Hematopoietic multipotent progenitor cell treated with erythropoietin and hydrocortisone succinate and interleukin-3 and kit ligand, for 6 days (in vitro differentiated cells): ENCODE data around the gene INTU.
A peak's percentile ranks its signal among the peaks of the same experiment; 100 is the strongest.
"Not testable (repeated sequence)": the region's sequence is repeated elsewhere in the genome, so short reads cannot be mapped to it uniquely, and the experiment has no call there.

Source experiments
- DNase-seq: peaks from one replicate; pipeline ENCODE4 v3.0.0-alpha.2; 2015

The INTU gene

DNA sequence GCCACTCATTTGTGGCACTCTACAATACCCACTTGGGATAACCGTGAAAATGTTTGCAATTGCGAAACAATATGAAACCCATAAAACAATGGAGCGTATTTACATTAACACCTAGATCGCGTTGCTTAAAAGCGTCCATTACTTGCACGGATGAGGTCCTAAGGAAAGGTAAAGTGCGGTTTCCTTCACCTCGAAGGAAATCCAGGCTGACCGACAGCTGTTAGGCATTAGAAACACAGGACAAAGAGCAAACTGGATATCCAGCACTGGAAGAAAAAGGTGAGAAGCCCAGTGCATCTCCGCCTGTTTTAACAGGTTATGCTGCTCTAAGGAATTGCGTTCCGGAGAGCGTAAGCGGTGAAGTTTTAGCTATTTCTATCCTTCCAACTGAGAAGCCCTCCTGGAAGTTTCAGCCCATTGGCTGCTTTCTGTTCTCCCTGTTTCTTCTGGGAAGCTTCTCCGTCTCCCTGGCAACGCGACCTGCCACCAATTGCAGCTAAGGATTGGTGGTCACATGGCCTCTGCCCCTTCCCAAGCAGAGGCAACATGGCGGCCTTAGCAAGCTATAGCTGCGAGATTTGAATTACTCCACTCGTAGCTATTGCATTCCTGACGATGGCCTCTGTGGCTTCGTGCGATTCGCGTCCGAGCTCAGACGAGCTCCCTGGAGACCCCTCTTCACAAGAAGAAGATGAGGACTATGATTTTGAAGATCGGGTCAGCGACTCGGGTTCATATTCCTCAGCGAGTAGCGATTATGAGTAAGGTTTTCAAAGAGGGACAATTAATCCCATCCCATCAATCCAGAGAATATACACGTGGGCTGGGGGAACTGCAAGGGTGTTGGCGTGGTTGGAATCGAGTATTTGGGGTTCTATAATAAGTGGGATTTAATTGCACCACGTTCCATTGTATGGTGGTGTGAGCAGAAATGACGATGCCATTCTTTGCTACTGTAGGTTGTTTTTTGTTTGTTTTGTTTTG lies at the start of gene INTU:
Gene INTU, plus strand, starts transcription at position 538 of the 984 bp plus-strand sequence. Its CDS starts 78 bp downstream, at position 616.
- DNase-seq, result peak; percentile 95

GRCh38 chr4:127586496-127586895 lies 46.3 kb upstream of the INTU start:
- not testable (repeated sequence) for DNase-seq

GRCh38 chr4:127586922-127587571 lies 45.7 kb upstream of the INTU start:
- peak; percentile 66 for DNase-seq

GRCh38 chr4:127589153-127589552 lies 43.6 kb upstream of the INTU start:
- not testable (repeated sequence) for DNase-seq

- no peak for DNase-seq
Observed at GRCh38 chr4:127598656-127599055, 34.1 kb upstream of the INTU start.

DNA sequence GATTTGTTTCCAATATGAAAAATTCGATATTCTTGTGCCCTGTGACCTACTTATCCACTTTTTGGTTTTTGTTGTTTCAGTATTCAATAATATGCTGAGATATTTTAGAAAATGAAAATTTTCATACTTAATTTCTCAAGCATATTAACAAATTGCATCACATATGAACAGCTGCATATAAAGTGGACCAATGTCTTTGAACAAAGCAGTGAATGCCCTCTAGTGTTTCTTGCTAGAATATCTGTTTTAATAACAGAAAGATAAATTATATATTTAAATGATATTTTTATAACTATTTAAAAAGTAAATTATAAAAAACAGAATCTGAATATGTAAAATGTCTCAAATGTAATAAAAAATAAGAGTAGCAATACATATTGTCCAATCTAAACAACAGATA lies 31.7 kb upstream of the INTU start:
- peak; percentile 38 for DNase-seq

GRCh38 chr4:127604949-127605709 lies 27.6 kb upstream of the INTU start:
- DNase-seq, result peak; percentile 73

DNA sequence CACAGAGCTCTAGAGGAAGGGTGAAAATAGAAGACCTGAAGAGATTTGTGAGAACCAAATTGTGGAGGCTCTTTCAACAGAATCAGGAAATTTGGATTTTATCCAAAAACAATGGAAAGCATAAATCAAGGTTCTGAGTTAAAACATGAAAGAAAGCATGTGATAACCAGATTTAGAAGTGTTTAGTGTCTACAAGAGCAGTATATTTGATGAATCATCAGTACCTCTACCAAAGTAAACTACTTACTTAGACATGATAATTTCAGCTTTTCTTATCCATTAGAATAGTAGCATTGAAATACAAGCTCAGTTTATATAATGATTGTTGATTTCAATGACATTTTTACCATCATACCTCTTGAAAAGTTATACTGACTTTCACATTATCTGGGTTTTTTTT lies 25.9 kb upstream of the INTU start:
- no peak for DNase-seq

- DNase-seq, result no peak
Observed at GRCh38 chr4:127609484-127609883, 23.3 kb upstream of the INTU start.

GRCh38 chr4:127610488-127610887 lies 22.3 kb upstream of the INTU start:
- no peak for DNase-seq

DNA sequence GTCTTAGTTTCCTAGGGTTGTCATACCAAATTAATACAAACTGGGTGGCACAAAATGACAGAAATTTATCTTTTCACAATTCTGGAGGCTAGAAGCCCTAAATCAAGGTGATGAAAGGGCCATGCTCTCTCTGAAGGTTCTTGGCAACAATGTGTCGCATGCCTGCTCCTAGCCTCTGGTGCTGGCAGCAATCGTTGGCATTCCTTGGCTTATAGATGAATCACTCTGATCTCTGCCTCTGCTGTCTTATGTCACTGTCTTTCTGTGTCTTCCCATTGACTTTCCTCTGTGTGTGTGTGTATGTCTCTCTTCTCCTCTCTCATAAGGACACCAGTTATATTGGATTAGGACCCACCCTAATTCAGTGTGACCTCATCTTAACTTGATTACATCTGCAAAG lies 15.9 kb upstream of the INTU start:
- no peak for DNase-seq

DNA sequence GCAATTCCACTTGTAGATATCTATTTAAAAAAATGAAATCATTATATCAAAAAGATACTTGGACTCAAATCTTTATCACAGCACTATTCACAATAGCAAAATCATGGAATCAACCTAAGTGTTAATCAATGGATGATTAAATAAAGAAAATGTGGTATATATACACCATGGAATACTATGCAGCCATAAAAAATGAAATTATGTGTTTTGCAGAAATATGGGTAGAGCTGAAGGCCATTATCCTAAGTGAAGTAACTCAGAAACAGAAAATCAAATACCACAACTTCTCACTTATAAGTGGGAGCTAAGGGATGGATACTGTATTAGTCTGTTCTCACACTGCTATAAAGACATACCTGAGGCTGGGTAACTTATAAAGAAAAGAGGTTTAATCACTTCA lies 14.3 kb upstream of the INTU start:
- no peak for DNase-seq

DNA sequence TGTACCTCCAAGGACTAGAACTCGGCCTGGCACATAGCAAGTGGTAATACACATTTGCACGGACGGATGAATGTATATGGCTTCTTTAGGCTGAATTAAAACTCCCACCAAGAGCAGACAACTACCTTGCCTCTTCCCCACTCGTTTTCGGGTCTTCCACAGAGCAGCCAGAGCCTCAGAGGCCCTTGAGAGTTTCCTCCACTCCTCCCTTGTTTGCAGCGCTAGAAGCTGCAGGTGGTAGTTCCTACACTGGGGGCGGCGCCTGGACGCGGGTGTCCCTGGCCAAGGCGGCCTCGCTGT lies 10.2 kb upstream of the INTU start:
- no peak for DNase-seq

DNA sequence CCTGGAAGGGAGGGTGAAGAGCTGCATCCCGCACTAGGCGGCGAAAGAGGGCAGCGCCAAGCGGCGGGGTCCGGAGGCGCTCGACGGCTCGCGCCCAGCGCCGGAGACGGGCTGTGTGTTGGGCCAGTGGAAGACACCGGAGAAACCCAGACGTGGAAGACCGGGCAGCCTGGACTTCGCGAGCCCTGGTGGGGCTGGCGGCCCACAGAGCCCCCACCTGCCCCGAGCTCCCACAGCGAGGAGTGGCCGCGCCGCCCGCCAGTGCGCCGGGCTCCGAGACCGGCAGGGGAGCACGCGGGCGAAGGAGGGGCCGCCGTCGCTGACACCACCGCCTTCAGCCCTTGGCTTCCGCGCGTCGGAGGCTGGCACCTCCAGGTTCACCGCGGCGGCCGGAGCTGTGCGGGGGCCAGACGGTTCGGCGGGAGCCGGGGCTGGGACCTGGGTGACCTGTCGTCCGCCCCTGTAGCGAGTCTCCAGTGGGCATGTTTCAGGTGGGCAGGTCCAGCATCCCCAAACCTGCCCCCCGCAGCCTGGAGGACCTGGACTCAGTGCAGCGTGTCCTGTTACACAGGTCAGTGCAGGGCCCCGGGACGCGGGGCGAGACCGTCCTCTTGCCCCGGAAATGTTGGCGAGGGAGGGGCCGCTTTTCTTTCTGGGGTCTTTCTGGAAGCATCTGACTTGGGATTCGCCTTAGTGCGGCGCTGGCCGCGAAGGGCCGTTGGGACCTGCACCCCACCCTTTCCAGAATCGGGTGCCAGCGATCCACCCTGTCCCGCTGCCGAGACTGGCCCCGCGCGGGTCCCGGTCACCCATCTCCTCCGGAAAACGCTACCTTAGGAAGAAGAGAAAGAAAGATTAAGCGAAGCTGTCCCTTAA lies 9.6 kb upstream of the INTU start:
- DNase-seq, result peak; percentile 44

DNA sequence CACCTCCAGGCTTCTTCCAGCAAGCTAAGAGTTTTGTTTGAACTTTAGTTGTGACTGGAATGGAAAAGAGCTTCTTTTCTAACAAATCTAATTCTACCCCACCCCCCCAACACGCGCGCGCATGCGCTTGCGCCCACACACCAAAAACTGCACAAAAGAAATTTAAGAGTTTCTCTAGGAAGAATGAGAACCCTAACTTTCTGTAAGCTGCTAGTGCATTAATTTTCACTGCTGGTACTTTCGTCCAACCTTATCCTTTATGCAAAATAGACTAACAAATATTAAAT lies 9.0 kb upstream of the INTU start:
- DNase-seq, result peak; percentile 17

DNA sequence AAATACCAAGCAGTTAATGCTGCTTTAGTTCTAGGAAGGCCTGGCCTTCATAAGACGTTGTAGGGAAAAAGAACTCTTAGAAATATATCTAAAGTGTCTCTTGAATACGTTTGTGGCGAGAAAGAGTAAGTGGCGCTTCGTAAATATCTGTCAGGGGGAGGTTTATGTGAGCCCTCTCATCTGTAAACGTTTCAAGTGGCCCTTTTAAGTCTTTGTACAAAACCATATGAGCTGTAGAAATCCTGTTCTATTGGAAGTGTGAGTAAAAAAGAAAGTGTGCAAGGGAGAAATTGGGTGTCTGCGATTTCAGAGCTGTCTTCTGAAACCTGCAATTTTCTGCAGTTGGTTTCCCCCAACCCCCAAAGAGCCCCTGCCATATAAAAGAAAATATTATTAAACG lies 8.6 kb upstream of the INTU start:
- no peak for DNase-seq

GRCh38 chr4:127629371-127629770 lies 3.4 kb upstream of the INTU start:
- peak; percentile 17 for DNase-seq

DNA sequence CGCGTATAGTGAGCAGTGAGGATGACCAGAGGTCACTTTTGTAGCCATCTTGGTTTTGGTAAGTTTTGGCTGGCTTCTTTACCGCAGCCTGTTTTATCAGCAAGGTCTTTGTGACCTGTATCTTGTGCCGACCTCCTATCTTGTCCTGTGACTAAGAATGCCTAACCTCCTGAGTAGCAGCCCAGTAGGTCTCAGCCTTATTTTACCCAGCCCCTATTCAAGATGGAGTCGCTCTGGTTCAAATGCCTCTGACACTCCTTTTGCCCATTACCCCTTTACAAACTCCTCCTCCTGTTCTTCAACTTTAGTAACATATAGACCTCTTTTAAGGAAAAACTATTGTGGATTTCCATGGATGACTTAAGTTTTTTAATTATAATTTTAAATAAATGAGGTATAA lies 2.6 kb upstream of the INTU start:
- no peak for DNase-seq

GRCh38 chr4:127631420-127631819 lies 1.3 kb upstream of the INTU start:
- DNase-seq, result peak; percentile 30

GRCh38 chr4:127634181-127634580 lies 1.4 kb downstream of the INTU start:
- DNase-seq, result no peak

- no peak for DNase-seq
Observed at GRCh38 chr4:127641524-127641923, 8.8 kb downstream of the INTU start.

GRCh38 chr4:127642169-127642568 lies 9.4 kb downstream of the INTU start:
- no peak for DNase-seq

- DNase-seq, result no peak
Observed at GRCh38 chr4:127643791-127644190, 11.0 kb downstream of the INTU start.
